ENCODE data around the gene NOP53.

NOP53 gene

DNA sequence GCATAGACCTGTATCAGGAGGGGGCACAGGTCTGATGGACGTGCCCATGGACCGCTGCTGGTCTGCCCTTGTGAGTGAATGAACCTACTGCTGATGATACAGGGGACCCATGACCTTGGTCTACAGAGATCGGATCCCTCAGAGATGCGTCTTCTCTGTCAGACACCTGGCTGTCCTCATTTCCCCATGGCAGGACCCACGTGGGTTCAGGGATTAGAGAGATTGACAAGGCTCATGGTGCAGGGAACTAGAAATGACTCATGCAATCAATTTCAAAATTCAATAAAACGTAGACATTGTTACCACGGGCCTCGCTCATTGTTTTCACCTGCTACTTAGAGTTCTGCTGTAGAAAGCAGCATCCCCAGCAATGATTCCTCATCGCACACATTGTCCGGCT lies 60.0 kb downstream of the NOP53 start:
- DNase-seq = no peak

DNA sequence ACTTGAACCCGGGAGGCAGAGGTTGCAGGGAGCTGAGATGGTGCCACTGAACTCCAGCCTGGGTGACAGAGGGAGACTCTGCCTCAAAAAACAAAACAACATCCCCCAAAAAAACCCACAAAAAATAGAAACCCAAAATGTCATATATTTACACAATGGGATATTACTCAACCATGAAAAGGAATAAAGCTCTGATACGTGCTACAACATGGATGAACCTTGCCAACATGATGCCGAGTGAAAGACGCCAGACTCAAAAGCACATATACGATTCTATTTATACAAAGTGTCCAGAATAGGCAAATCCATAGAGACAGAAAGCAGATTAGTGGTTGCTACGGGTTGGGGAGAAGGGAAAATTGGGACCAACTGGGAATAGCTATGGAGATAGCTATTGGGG lies 61.1 kb downstream of the NOP53 start:
- DNase-seq = no peak

All from right kidney (tissue), 1 donor.